ENCODE results near the gene SLC25A23. TPM values are rescaled to one million over a fixed set of nuclear protein-coding genes. Genes with fewer than 3 reads are reported as not detected.
A peak's percentile ranks its signal among the peaks of the same experiment; 100 is the strongest.
"Not testable (repeated sequence)": the region's sequence is repeated elsewhere in the genome, so short reads cannot be mapped to it uniquely, and the experiment has no call there.

SLC25A23 gene
- total RNA-seq, 1 donor from 2014 or later = 89.9 TPM

GRCh38 chr19:6414793-6415590, 44.6 kb downstream of the SLC25A23 start:
- intact Hi-C loops (cut with DNase I) = no loop called here
- DNase-seq (ENCODE audit: missing footprints) (peak; percentile 63), ATAC-seq (no peak)

DNA sequence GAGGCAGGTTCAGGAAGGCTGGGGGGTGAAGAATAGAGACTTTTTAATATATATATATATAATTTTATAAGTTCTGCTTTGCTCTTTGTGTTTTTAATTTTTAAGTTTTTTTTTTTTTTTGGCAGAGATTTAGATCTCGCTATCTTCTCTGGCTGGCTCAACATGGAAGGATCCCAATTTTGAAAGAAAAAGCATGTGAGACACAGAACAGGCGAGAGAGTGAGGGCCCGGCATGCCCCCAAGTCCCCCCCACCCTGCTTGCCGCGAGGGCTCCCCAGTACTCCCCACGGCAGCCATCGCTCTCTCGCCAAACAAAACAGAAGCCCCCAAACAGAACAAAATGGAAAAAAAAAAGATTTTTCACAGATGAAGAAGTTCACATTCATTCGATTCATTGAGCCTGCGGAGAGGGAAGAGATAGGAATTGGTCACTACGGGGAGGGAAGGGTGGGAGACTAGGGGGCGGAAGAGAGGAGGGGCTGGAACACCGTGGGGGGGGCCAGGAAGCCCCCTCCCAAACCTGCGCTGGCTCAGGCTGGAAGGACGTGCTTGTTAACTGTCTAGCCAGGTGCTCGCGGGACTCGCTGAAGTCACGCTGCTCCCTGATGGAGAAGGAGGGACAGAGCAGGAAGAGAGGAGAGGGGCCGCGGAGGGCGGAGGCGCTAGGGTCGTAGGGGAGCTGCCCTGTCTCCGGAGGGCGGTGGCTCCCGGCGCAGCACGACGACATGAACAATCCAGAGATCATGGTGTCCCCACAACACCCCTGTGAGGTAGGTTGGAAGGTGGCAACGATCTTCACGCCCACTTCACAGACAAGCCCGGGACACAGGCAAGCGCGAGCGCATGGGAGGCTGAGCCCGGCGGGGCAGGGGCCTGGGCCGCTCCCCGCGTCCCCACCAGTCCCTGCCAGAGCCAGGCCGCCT, 45.6 kb downstream of the SLC25A23 start:
- peak; percentile 32 for DNase-seq (ENCODE audit: missing footprints)
- ATAC-seq = no peak
- intact Hi-C loops (cut with DNase I) = no loop called here

DNA sequence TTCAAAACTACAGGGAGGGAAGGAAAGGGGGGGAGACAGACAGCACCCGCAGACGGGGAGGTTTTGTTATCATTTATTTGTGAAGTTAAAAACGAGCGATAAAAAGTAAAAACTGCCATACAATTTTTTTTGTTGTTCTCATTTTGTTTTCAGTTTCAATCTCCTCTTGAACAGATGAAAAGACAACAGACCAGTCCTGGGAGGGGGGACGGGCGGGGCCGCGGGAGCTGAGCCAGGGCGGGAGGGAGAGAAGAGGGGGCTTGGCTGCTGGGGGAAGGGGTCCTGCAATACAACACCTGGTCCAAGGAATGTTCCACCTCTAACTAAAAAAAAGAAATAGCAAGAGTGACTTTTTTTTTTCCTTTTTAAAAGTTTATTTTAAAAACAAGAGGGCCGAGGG, 46.3 kb downstream of the SLC25A23 start:
- intact Hi-C loops (cut with DNase I) = no loop called here
- no peak for ATAC-seq
- DNase-seq (ENCODE audit: missing footprints) = peak; percentile 20

GRCh38 chr19:6412447-6413091, 47.0 kb downstream of the SLC25A23 start:
- ATAC-seq = peak; percentile 18
- intact Hi-C loops (cut with DNase I) = no loop called here
- peak; percentile 60 for DNase-seq (ENCODE audit: missing footprints)

DNA sequence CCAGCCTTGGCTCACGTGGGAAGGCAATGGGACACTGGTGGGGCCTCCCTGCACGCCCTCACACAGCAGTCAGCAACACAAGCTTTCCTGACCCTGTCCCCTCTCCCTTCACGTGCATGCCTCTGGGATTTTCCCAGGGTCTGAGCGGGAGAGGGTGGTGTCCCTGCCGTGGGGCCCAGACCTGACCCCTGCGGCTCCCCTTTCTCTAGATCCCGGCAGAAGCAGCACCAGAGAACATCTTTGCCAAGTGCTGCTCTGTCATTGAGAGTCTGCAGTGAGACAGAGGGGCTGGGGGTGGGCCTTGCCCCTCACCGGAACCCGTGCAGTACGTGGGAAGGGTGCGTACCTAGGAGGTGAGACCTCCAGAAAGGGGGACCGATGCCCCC, 47.5 kb downstream of the SLC25A23 start:
- intact Hi-C loops (cut with DNase I) = no loop called here
- ATAC-seq (peak; percentile 3), DNase-seq (ENCODE audit: missing footprints) (no peak)

GRCh38 chr19:6409346-6409745, 50.2 kb downstream of the SLC25A23 start:
- intact Hi-C loops (cut with DNase I) = no loop called here
- DNase-seq (ENCODE audit: missing footprints) (no peak), ATAC-seq (no peak)

- intact Hi-C loops (cut with DNase I) = no loop called here
- ATAC-seq = no peak
Measured at GRCh38 chr19:6406401-6406800, 53.2 kb downstream of the SLC25A23 start.

GRCh38 chr19:6402837-6403608, 56.6 kb downstream of the SLC25A23 start:
- peak; percentile 72 for DNase-seq (ENCODE audit: missing footprints)
- intact Hi-C loops (cut with DNase I) = no loop called here
- ATAC-seq = no peak

More at GRCh38 chr19:6406401-6406800, 53.2 kb downstream of the SLC25A23 start:
- DNase-seq (ENCODE audit: missing footprints) = no peak

- ATAC-seq (no peak), DNase-seq (ENCODE audit: missing footprints) (no peak)
- intact Hi-C loops (cut with DNase I) = no loop called here
Measured at GRCh38 chr19:6402058-6402457, 57.5 kb downstream of the SLC25A23 start.

GRCh38 chr19:6400062-6400944, 59.3 kb downstream of the SLC25A23 start:
- intact Hi-C loops (cut with DNase I); ATAC-seq: not testable (repeated sequence)
- peak; percentile 15 for DNase-seq (ENCODE audit: missing footprints)

DNA sequence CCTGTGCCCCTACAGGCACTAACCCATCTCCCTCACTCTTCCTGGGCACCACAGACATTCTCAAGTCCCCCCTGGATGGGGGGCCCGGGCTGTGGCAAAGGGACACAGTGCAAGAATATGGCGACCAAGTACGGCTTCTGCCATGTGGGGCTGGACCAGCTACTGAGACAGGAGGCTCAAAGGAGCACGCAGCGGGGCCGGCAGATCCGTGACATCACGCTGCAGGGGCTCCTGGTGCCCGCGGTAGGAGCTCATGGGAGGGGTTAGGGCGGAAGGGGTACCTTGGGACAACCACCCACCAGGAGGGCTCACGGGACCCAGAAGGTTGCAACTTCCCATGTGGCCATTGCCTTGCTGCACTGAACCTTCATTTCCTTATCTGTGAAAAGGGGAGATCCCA, 63.3 kb downstream of the SLC25A23 start:
- intact Hi-C loops (cut with DNase I) = no loop called here
- no peak for ATAC-seq

GRCh38 chr19:6394831-6395230, 64.8 kb downstream of the SLC25A23 start:
- no peak for DNase-seq (ENCODE audit: missing footprints)
- intact Hi-C loops (cut with DNase I) = no loop called here
- no peak for ATAC-seq

More for the DNA sequence above, 63.3 kb downstream of the SLC25A23 start:
- DNase-seq (ENCODE audit: missing footprints) = peak; percentile 45

DNA sequence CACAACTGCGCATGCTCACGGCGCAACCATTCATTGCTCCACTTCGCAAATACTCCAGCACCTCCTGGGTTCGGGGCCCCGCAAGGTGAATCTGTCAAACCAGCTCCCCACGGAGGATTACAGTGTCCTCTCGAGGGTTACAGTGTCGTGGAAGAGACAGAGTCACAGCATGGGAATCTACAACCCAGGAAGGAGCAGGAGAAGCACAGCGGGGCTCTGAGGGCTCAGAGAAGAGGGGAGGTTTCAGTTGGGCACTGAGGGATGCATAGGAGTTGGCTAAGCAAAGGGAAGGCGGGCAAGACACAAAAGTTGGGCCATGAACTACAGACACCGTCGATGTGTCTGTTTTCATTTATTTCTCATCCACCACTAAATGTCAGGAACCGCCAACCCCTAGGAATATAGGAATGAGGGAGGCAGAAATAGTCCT, 65.6 kb downstream of the SLC25A23 start:
- intact Hi-C loops (cut with DNase I) = loop anchor here (1.0 to 2.0 kb wide), 2 partner anchors 21 to 33 kb away; partner anchors contain the start of genes ALKBH7 and CLPP

DNA sequence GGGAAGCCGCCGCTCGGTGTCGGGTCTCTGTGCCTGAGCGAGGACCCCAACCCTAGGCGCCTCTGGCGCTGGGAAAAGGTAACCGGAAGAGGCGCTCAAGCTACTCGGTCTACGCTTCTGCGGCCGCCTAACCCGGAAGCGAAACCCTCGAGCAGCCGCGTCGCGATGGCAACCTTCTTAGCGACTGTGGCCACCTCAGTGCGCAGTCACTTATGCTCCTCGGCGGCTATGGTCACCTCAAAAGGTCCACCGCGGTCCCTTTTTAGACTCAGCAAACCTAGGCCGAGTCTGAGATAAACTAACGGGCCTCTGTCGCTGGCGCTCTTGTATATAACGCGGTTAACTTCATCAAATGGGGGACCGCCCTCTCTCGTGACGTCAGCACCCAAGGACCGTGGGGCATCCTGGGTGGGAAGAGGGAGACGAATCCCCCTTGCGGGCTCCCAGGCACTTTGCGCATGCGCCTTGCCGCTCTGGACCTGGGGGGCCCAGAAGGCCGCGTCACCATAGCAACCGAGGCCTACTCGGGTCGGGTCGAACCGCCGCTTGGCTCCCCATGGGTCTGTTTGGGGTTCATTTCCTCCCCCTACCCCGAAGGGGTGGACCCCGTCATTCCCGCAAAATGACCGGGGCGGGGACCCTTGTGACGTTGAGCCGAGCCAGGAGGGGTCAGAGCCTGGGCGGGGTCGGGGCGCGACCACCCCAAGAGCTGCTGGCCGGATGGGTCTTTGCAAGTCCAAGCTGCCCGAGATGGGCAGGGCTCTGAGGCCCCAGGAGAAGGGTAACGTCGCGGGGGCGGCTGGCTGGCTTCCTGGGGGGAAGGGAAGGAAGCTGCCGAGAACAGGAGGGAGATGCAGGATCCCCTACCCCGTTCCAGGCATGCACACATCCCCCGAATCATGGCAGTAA, 66.3 kb downstream of the SLC25A23 start, which contains the start of gene GTF2F1:
Gene GTF2F1, minus strand, starts transcription at position 91 of the 909 bp plus-strand sequence. CDS start 169 bp downstream, outside the sequence.
- DNase-seq (ENCODE audit: missing footprints) = peak; percentile 97
- peak; percentile 95 for ATAC-seq
- intact Hi-C loops (cut with DNase I) = loop anchor here (1.0 to 2.0 kb wide), 2 partner anchors 21 to 32 kb away; partner anchors contain the start of genes ALKBH7 and CLPP

More for the DNA sequence above, 65.6 kb downstream of the SLC25A23 start:
- ATAC-seq = no peak
- DNase-seq (ENCODE audit: missing footprints) = no peak

GRCh38 chr19:6392221-6393073, 67.1 kb downstream of the SLC25A23 start:
- DNase-seq (ENCODE audit: missing footprints) (peak; percentile 35), ATAC-seq (no peak)
- intact Hi-C loops (cut with DNase I) = loop anchor here (1.0 to 2.0 kb wide), 2 partner anchors 20 to 31 kb away; partner anchors contain the start of genes ALKBH7 and CLPP

Measured in Right ventricle myocardium inferior (tissue), 1 donor.